Nephron (organoid): Measurements from ENCODE around the gene USP44.

Experiments used
- H3K27ac Mint-ChIP-seq, 3 experiments: 2 replicates each; pipeline ENCODE4 v1.8.0; 2020; ENCODE audit warnings: mixed read lengths in 3 of 3, mild to moderate bottlenecking in 2 of 3, moderate library complexity in 1 of 3
- H3K27me3 Mint-ChIP-seq: 2 replicates; pipeline ENCODE4 v1.8.0; 2021; ENCODE audit warnings: low read depth, mild to moderate bottlenecking, moderate library complexity, mixed read lengths
- H3K36me3 Mint-ChIP-seq: 2 replicates; pipeline ENCODE4 v1.8.0; 2020; ENCODE audit warnings: low read depth, mixed read lengths
- H3K4me1 Mint-ChIP-seq: 2 replicates; pipeline ENCODE4 v1.8.0; 2020; ENCODE audit warnings: mixed read lengths
- H3K4me3 Mint-ChIP-seq, 3 experiments: 2 replicates each; pipeline ENCODE4 v1.8.0; 2020; ENCODE audit warnings: mild to moderate bottlenecking in 3 of 3, mixed read lengths in 3 of 3, moderate library complexity in 2 of 3
- H3K9me3 Mint-ChIP-seq: 2 replicates; pipeline ENCODE4 v1.8.0; 2020; ENCODE audit warnings: mixed read lengths
- CTCF ChIP-seq, 3 experiments: fragments of 200-600 bp; sonication (generic); IDR thresholded peaks; one replicate each; pipeline ENCODE4 v1.5.0; 2021; ENCODE audit warnings: antibody characterized with exemption in 3 of 3; ENCODE audit not compliant: unreplicated experiment in 3 of 3

Gene USP44

GRCh38 chr12:95481072-95481471 is 70.2 kb downstream of the USP44 start:
- no peaks in the 10 kb centered on the region for H3K9me3 Mint-ChIP-seq

GRCh38 chr12:95480230-95480629 is 71.0 kb downstream of the USP44 start:
- no peak overlapping the region for H3K27ac Mint-ChIP-seq
- H3K27me3 Mint-ChIP-seq = no peaks in the 10 kb centered on the region
- peaks cover 70% of the 10 kb centered on the region for H3K36me3 Mint-ChIP-seq
- no peaks in the 10 kb centered on the region for H3K9me3 Mint-ChIP-seq
- H3K4me3 Mint-ChIP-seq = peak overlapping the region in 1 of 3 experiments; percentile 37
- no peak for TF ChIP-seq CTCF (IDR thresholded peaks at IDR 0.05; ENCODE audit: unreplicated experiment in 3 of 3)
- peaks cover 28% of the 10 kb centered on the region for H3K4me1 Mint-ChIP-seq

More at GRCh38 chr12:95481072-95481471, 70.2 kb downstream of the USP44 start:
- Mint-ChIP-seq H3K27ac (peak overlapping the region in 1 of 3 experiments; percentile 42), H3K4me3 (no peak overlapping the region), H3K36me3 (peaks cover 70% of the 10 kb centered on the region), H3K27me3 (no peaks in the 10 kb centered on the region), H3K4me1 (peaks cover 20% of the 10 kb centered on the region)
- no peak for TF ChIP-seq CTCF (IDR thresholded peaks at IDR 0.05; ENCODE audit: unreplicated experiment in 3 of 3)

GRCh38 chr12:95474660-95474958 is 76.7 kb downstream of the USP44 start:
- peaks cover 37% of the 10 kb centered on the region for H3K36me3 Mint-ChIP-seq
- peaks cover 25% of the 10 kb centered on the region for H3K4me1 Mint-ChIP-seq
- H3K9me3 Mint-ChIP-seq = no peaks in the 10 kb centered on the region
- no peaks in the 10 kb centered on the region for H3K27me3 Mint-ChIP-seq
- no peak for TF ChIP-seq CTCF (IDR thresholded peaks at IDR 0.05; ENCODE audit: unreplicated experiment in 3 of 3)
- H3K4me3 Mint-ChIP-seq = peak overlapping the region; percentile 99 to 100 (median 99)
- peak overlapping the region; percentile 98 to 99 (median 98) for H3K27ac Mint-ChIP-seq

- Mint-ChIP-seq H3K27me3 (no peaks in the 10 kb centered on the region), H3K36me3 (peaks cover 33% of the 10 kb centered on the region), H3K9me3 (no peaks in the 10 kb centered on the region), H3K4me3 (peak within 1 kb of the TSS; percentile 99 to 100 (median 99)), H3K27ac (peak within 1 kb of the TSS; percentile 98 to 99 (median 98)), H3K4me1 (peaks cover 23% of the 10 kb centered on the region)
- TF ChIP-seq CTCF (IDR thresholded peaks at IDR 0.05; ENCODE audit: unreplicated experiment in 3 of 3) = no peak
Observed at GRCh38 chr12:95473884-95474659, 77.2 kb downstream of the USP44 start, which contains the start of gene METAP2. Gene METAP2, plus strand, starts transcription at chr12:95474152. Its CDS starts 28 bp downstream, at chr12:95474180.

- no peak for TF ChIP-seq CTCF (IDR thresholded peaks at IDR 0.05; ENCODE audit: unreplicated experiment in 3 of 3)
- H3K4me3 Mint-ChIP-seq = peak overlapping the region; percentile 99 to 100 (median 99)
- peaks cover 18% of the 10 kb centered on the region for H3K4me1 Mint-ChIP-seq
- H3K27ac Mint-ChIP-seq = peak overlapping the region; percentile 98 to 99 (median 98)
- no peaks in the 10 kb centered on the region for H3K9me3 Mint-ChIP-seq
- peaks cover 26% of the 10 kb centered on the region for H3K36me3 Mint-ChIP-seq
- H3K27me3 Mint-ChIP-seq = no peaks in the 10 kb centered on the region
Observed at GRCh38 chr12:95473231-95473883, 77.9 kb downstream of the USP44 start.
